K562 (cell line): ENCODE measurements around the gene FAM174B. TPM values are rescaled to one million over a fixed set of nuclear protein-coding genes. Genes with fewer than 3 reads are reported as not detected.

Source experiments
- CHD2 ChIP-seq: IDR thresholded peaks from 2 replicates; pipeline ENCODE4 v1.6.1; 2011; ENCODE audit warnings: low read depth, low read length
- CREBBP ChIP-seq: IDR thresholded peaks from one replicate; pipeline ENCODE4 v1.6.1; 2012; ENCODE audit warnings: low read depth, mild to moderate bottlenecking, control low read depth, inconsistent platforms, low read length
- DACH1 ChIP-seq: fragments of 450-650 bp; IDR thresholded peaks from 2 replicates; pipeline ENCODE4 v1.6.1; 2018; ENCODE audit not compliant: partially characterized antibody
- E4F1 ChIP-seq: fragments of 250-450 bp; sonication (Bioruptor Pico); IDR thresholded peaks from 2 replicates; pipeline ENCODE4 v1.5.0; 2021; ENCODE audit warnings: mild to moderate bottlenecking, borderline replicate concordance
- EP300 ChIP-seq: IDR thresholded peaks from 2 replicates; pipeline ENCODE4 v1.6.1; 2012; ENCODE audit warnings: low read length, improper control_type of control experiment
- IRF2 ChIP-seq: sonication (generic); formaldehyde crosslinking; IDR thresholded peaks from 2 replicates; pipeline ENCODE4 v1.8.1; 2022; ENCODE audit warnings: mild to moderate bottlenecking, missing genetic modification reagents
- NR1H2 ChIP-seq: sonication (generic); formaldehyde crosslinking; IDR thresholded peaks from 2 replicates; pipeline ENCODE4 v1.4.0; 2020; ENCODE audit warnings: mild to moderate bottlenecking, missing genetic modification reagents
- TAF15 ChIP-seq: fragments of 200-400 bp; formaldehyde crosslinking; IDR thresholded peaks from 2 replicates; pipeline ENCODE4 v1.6.1; 2017; ENCODE audit warnings: mild to moderate bottlenecking, low read depth, low read length, moderate library complexity
- TCF15 ChIP-seq: fragments of 250-450 bp; sonication (Bioruptor Pico); IDR thresholded peaks from 2 replicates; pipeline ENCODE4 v1.8.0; 2022; ENCODE audit warnings: moderate library complexity, mild to moderate bottlenecking, inconsistent platforms
- TEAD1 ChIP-seq, 2 experiments: fragments of 450-650 bp in 1 of 2; sonication (generic) in 1 of 2; formaldehyde crosslinking; IDR thresholded peaks; 2 replicates each; pipeline versions ENCODE4 v1.4.0 to v1.8.0; 2020 to 2022; ENCODE audit warnings: mild to moderate bottlenecking in 2 of 2, missing genetic modification reagents in 1 of 2
- TSHZ1 ChIP-seq: fragments of 250-450 bp; sonication (Bioruptor Pico); IDR thresholded peaks from 2 replicates; pipeline ENCODE4 v1.4.0; 2020; ENCODE audit warnings: mild to moderate bottlenecking, moderate library complexity
- ZNF41 ChIP-seq: fragments of 250-450 bp; sonication (Bioruptor Pico); conservative IDR thresholded peaks from 2 replicates; pipeline ENCODE4 v1.4.0; 2020; ENCODE audit warnings: mild to moderate bottlenecking
- ZNF561 ChIP-seq: fragments of 450-650 bp; formaldehyde crosslinking; conservative IDR thresholded peaks from 2 replicates; pipeline ENCODE4 v1.4.0; 2020; ENCODE audit warnings: mild to moderate bottlenecking, moderate library complexity
- ZNF707 ChIP-seq: fragments of 250-450 bp; sonication (Bioruptor Pico); conservative IDR thresholded peaks from 2 replicates; pipeline ENCODE4 v1.8.0; 2022; ENCODE audit warnings: inconsistent platforms, mild to moderate bottlenecking, moderate library complexity
- ZNF764 ChIP-seq: fragments of 250-450 bp; sonication (Bioruptor Pico); IDR thresholded peaks from 2 replicates; pipeline ENCODE4 v1.4.0; 2020; ENCODE audit warnings: low read depth, mild to moderate bottlenecking, moderate library complexity
- polyA plus RNA-seq, 8 experiments: library from polyadenylated mRNA; depleted of rRNA in 4 of 8; stranded (reverse) in 5 of 8; unstranded in 3 of 8; fragments of >200 nt; fragmentation: Nextera tagmentation in 2 of 8; fragmentation: Illumina TruSeq in 1 of 8; extraction: Ambion mirVana in 2 of 8; extraction: Trizol in 1 of 8; gene quantifications; 2 replicates each; pipeline versions ENCODE4 v1.2.1 to v1.2.3, GENCODE V29; 2011 to 2014; ENCODE audit warnings: inconsistent platforms in 1 of 8, missing spikeins in 1 of 8
- total RNA-seq, 7 experiments: library from RNA; depleted of rRNA in 6 of 7; stranded (reverse); fragments of >200 nt in 6 of 7; fragmentation: Illumina TruSeq in 2 of 7; extraction: Trizol in 2 of 7; gene quantifications; 2 replicates each; pipeline versions ENCODE4 v1.2.1 to v1.2.3, GENCODE V29; 2011 to 2021; ENCODE audit warnings: low replicate concordance in 1 of 7
- TF ChIP-seq, protein P1 (sequence below): sonication (generic); formaldehyde crosslinking; IDR thresholded peaks from 2 replicates; pipeline ENCODE4 v1.8.0; 2022; ENCODE audit warnings: missing genetic modification reagents, mild to moderate bottlenecking, borderline replicate concordance

The FAM174B gene
- total and polyA plus RNA-seq, 9 of the 15 experiments (the other 6 are each of a cell fraction or from before 2014, with no cell fraction given): 0.39 to 2.7 (median 1.9) TPM; not detected in 1

- TF ChIP-seq TSHZ1 (CRISPR knock-in tag) (no peak), CHD2 (no peak), E4F1 (no peak), TAF15 (no peak), ZNF41 (no peak), TCF15 (CRISPR knock-in tag) (no peak), EP300 (peak; percentile 80), CREBBP (no peak), NR1H2 (CRISPR knock-in tag) (no peak), IRF2 (CRISPR knock-in tag) (no peak), DACH1 (peak; percentile 96), ZNF561 (no peak), ZNF707 (no peak), ZNF764 (no peak), TEAD1 (CRISPR knock-in tag; IDR thresholded peaks at IDR 0.05) (0 out of 4 replicates have a peak, but pooled peaks of 1 of the 2 experiments have one; percentile 11)
- TF ChIP-seq, protein P1, sequence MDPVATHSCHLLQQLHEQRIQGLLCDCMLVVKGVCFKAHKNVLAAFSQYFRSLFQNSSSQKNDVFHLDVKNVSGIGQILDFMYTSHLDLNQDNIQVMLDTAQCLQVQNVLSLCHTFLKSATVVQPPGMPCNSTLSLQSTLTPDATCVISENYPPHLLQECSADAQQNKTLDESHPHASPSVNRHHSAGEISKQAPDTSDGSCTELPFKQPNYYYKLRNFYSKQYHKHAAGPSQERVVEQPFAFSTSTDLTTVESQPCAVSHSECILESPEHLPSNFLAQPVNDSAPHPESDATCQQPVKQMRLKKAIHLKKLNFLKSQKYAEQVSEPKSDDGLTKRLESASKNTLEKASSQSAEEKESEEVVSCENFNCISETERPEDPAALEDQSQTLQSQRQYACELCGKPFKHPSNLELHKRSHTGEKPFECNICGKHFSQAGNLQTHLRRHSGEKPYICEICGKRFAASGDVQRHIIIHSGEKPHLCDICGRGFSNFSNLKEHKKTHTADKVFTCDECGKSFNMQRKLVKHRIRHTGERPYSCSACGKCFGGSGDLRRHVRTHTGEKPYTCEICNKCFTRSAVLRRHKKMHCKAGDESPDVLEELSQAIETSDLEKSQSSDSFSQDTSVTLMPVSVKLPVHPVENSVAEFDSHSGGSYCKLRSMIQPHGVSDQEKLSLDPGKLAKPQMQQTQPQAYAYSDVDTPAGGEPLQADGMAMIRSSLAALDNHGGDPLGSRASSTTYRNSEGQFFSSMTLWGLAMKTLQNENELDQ (CRISPR knock-in tag): no peak
Observed at GRCh38 chr15:92617549-92618520, 37.7 kb downstream of the FAM174B start (continued).
